NCI-H2029 (cell line): ENCODE data around the gene GRK7.
"Not testable (repeated sequence)": the region's sequence is repeated elsewhere in the genome, so short reads cannot be mapped to it uniquely, and the experiment has no call there.

Experiments
- DNase-seq: peaks from one replicate; lab custom pipeline; 2025; lab: John Stamatoyannopoulos, UW

The GRK7 gene

DNA sequence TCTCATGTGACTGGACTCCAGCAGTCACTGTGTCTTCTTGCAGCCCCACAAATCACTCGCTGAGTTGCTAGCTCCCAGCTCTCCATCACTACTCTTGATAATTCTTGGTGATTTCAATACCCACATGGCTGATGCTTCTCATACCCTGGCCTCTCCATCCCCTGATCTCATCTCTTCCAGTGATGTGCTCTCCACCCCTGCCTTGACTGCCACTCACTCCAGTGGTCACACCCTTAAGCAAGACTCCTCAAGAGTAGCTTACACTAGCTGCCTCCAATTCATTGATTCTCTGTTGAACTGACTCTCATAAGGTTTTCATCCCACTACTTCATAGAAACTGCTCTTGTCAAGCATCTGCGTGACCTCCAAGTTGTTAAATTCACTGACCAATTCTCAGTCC lies 837 bp downstream of the GRK7 start:
- DNase-seq, result no peak

DNA sequence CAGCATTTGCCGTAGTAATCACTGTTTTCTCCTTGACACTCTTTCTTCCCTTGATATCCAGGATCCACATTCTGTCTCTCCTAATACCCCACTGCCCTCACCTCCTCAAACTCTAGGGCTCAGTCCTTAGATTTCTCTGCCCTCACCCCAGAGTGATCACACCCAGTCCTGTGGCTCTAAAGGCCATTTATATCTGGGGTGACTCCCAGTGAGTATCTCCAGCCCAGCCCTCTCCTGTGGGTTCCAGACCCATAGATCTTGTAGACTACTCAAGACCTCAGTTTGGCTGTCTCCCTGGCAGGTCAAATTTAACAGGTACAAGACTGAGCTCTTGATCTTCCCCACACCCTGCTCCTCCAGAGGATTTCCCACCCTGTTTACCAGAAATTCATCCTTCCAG lies 1.3 kb downstream of the GRK7 start:
- no peak for DNase-seq

DNA sequence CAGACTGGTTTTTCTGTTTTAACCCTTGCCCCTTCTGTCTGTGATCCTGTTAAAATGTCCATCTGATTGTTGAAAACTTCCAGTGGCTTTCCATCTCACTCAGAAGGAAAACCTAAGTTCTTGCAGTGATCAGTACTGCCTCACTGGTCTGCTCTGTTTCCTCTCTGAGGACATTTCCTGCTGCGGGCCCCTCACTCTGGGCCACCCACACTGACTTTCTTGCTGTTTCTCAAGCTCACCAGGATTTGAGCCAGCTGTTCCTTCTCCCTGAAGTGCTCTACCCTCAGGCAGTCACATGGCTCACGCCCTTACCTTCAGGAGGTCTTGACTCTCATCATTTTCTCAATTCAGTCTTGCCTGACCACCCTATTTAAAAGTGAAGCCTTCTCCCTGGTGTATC lies 1.8 kb downstream of the GRK7 start:
- DNase-seq, result no peak

- no peak for DNase-seq
Observed at GRCh38 chr3:141767066-141767465, 3.9 kb downstream of the GRK7 start.

GRCh38 chr3:141769221-141769894 lies 6.2 kb downstream of the GRK7 start:
- no peak for DNase-seq

GRCh38 chr3:141773676-141774075 lies 10.5 kb downstream of the GRK7 start:
- DNase-seq, result no peak

DNA sequence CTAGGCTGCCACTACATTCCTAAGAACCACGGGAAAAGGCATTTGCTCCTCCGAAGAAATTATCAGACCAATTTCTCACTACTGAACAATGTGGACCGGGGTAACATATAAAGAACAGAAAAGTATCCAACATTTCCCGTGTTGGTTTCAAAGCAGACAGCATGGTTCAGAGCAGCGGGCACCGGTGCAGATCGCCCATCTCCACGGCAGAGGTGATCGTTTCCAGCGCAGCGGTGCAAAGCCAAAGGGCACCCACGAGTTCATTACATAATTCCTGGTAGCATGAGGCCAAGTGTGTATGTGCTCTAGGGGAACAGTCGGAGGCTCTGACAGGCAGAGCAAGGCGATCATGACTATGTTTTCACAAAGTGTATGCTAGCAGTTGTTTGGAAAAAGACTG lies 13.2 kb downstream of the GRK7 start:
- DNase-seq, result no peak

DNA sequence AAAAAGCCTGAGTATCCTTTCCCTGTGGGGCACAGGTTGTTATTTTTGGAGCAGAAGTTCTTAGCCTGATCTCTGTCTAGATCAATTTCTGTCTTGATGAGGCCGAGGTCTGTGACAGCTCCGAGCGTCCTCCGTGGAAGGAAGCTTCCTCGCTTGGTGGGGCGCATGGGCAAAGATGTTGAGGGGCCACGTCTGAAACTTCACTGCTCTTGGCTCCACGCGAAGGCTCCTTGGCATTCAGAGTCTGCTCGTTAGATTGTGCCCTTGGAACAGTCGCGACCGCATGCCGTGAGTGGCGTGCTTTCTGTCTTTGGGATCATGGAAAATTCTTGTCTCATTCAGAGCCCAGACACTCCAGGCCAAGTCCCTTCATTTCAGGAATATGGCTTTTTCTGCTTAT lies 13.7 kb downstream of the GRK7 start:
- no peak for DNase-seq

- no peak for DNase-seq
Observed at GRCh38 chr3:141777957-141778813, 15.0 kb downstream of the GRK7 start.

DNA sequence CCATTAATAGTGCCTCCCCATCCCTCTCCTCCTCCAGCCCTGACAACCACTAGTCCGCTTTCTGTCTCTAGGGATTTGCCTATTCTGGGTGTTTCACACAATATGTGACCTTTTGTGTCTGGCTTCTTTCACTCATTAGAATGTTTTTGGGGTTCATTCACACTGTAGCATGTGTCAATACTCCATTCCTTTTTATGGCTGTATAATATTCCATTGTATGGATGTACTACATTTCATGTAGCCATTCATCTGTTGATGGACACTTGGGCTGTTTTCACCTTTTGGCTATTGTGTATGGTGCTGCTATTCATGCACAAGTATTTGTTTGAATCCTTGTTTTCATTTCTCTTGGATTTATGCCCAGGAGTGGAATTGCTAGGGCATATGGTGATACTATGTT lies 16.5 kb downstream of the GRK7 start:
- no peak for DNase-seq

GRCh38 chr3:141782386-141782932 lies 19.3 kb downstream of the GRK7 start:
- no peak for DNase-seq

GRCh38 chr3:141783632-141784031 lies 20.4 kb downstream of the GRK7 start:
- DNase-seq, result no peak

DNA sequence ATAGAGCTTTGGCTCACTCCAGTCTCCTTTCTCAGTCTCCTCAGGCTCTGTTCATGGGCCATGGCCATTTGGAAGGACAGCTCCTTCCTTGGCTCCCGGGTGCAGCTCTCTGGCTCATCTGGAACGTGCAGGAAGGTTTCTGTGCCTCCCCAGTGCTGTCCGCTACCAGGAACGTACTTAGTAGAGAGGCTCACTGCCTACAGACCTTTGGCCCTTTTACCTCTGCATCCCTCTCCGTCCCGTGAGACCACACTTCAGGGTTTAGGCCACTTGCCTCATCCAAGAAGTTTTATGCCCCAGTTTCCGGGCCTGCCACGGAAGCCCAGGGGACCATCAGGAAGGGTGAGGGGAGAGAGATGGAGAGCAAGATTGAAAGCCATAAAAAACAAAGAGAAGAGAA lies 20.9 kb downstream of the GRK7 start:
- DNase-seq, result no peak

DNA sequence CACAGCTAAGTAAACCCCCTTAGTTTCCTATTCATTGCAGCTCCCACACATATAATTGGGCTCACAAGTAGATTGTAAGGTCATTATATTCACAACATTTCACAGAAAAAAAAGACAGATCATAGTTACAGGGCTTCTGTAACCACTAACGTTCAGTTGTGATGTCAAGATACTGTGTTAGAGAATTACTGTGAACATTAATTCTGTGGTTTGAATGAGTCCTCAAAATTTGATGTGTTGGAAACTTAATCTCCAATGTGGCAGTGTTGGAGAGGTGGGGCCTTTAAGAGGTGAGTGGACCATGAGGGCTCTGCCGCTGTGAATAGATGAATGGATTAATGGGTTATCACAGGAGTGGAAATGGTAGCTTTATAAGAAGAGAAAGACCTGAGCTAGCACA lies 21.3 kb downstream of the GRK7 start:
- no peak for DNase-seq

DNA sequence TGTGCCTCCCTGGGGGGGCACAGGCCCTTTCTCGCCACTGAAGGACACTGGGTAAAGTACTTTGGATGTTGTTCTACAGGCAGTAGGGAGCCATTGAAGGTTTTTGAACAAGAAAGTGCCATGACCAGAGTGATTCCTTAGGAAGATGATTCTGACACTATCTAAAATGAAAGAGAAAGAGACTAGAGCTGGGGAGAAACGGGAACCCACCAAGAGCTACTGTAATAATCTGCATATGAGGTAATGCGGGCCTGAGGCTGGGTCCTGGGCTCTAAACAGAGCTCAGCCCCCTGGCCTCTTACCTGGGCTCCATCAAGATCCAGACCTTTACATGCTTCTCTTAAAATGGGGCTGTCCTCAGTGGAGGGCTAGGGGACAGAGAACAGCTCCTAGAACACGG lies 24.9 kb downstream of the GRK7 start:
- DNase-seq, result no peak

- DNase-seq, result not testable (repeated sequence)
Observed at GRCh38 chr3:141788750-141789149, 25.5 kb downstream of the GRK7 start.

DNA sequence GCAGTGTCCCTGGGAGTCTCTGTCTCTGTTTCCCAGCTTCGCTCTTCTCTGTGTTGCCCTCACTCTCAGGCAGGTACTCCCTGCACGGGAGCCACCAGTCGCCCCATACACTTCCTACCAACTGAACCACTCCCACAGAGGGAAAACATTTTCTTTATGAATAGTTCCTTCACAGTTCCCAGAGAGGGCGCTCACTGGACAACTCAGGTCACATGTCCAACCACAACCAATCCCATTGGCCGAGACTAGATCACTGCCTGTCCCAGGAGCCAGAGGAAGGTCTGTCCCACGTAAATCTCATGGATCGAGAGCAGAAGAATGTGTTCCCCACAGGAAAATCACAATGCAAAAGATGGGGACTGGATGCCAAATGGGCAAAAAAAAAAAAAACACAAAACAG lies 26.1 kb downstream of the GRK7 start:
- no peak for DNase-seq

GRCh38 chr3:141790171-141790570 lies 27.0 kb downstream of the GRK7 start:
- DNase-seq, result no peak

GRCh38 chr3:141792495-141792894 lies 29.3 kb downstream of the GRK7 start:
- DNase-seq, result no peak

DNA sequence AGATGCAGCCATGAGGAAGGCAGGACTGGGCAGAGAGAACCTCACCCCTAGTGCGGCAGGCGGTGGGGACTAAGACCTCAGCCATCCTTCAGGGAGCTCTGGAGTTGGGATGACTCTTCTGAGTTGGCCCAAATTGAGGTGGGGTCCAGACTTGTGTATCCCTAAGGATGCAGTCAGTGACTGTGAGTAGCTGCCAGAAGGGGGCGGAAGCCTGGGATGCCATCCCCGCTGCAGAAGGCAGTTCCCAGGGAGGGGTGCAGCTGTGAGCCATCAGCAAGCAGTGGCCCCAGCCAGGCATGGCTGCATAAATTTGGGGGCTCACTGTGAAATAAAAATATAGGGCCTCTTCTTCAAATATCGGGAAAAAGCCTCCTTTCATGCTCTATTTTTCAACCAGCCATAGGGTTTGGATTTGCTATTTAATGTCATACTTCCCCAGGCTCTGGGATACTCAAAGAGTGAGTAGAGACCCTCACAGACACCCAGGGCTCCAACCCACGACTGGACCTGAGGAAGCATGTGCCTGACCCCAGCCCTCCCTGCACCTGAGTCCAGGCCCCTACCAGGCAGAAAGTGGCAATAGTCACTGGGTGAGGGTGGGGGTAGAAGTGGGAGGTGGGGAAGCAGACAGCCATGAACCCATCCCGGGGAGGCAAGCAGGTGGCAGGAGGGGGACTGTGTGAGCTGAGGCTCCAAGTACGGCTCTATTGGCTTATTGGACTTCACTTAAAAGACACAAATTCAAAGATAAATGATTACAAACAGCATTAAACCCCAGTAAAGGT lies 30.5 kb downstream of the GRK7 start:
- no peak for DNase-seq

DNA sequence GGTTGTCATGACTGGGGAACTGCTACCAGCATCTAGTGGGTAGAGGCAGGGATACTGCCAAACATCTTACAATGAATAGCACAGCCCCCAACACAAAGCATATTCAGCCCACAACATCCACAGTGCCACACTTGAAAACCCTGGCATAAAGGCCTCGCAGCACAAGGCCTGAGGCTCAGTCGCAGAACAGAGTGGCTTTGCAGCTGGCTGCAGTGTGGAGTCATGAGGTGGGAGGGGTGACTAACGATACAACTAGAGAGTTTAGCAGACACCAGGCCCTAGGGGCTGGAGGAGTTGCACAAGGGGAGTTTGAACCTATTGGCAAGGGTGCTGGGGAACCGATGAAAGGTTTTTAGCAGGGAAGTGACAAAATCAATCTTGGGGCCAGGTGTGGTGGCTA lies 32.1 kb downstream of the GRK7 start:
- DNase-seq, result no peak

GRCh38 chr3:141795741-141796080 lies 32.5 kb downstream of the GRK7 start:
- DNase-seq, result no peak
